Thoracic aorta (tissue), 2 donors: ENCODE data around the gene TMEM14B. TPM values are rescaled to one million over a fixed set of nuclear protein-coding genes. Genes with fewer than 3 reads are reported as not detected.
"Not testable (repeated sequence)": the region's sequence is repeated elsewhere in the genome, so short reads cannot be mapped to it uniquely, and the experiment has no call there.

Source experiments
- ATAC-seq: fragments of 150-250 bp; one replicate; pipeline ENCODE4 v1.8.0; 2017; ENCODE audit warnings: low read depth; ENCODE audit not compliant: insufficient number of reproducible peaks, low FRiP score
- DNase-seq: peaks from one replicate; pipeline ENCODE4 v3.0.0-alpha.2; 2020; ENCODE audit warnings: low spot score
- H3K27ac ChIP-seq, 2 donors: fragments of 200-600 bp; sonication (generic); 1 replicate in 1 of 2; 2 replicates in 1 of 2; pipeline ENCODE4 v1.5.1; 2016; ENCODE audit warnings: mild to moderate bottlenecking in 2 of 2, moderate library complexity in 2 of 2
- H3K27me3 ChIP-seq: fragments of 200-600 bp; sonication (generic); replicated peaks from 2 replicates; pipeline ENCODE4 v1.6.0; 2016; ENCODE audit warnings: mild to moderate bottlenecking; ENCODE audit not compliant: insufficient read depth
- H3K36me3 ChIP-seq: fragments of 200-600 bp; sonication (generic); one replicate; pipeline ENCODE4 v1.5.1; 2016
- H3K4me1 ChIP-seq, 2 donors: fragments of 200-600 bp; sonication (generic); 1 replicate in 1 of 2; 2 replicates in 1 of 2; pipeline versions ENCODE4 v1.5.1 to v1.6.0; 2016; ENCODE audit warnings: low read depth in 2 of 2, mild to moderate bottlenecking in 1 of 2; ENCODE audit not compliant: control insufficient read depth in 1 of 2
- H3K4me3 ChIP-seq: fragments of 200-600 bp; sonication (generic); 2 replicates; pipeline ENCODE4 v1.5.1; 2016; ENCODE audit warnings: mild to moderate bottlenecking
- H3K9me3 ChIP-seq: fragments of 200-600 bp; sonication (generic); 2 replicates; pipeline ENCODE4 v1.5.1; 2016
- CTCF ChIP-seq: fragments of 200-600 bp; sonication (generic); IDR thresholded peaks from one replicate; pipeline ENCODE4 v1.5.1; 2019; ENCODE audit warnings: antibody characterized with exemption
- total RNA-seq, 2 donors: library from RNA; depleted of rRNA; stranded (reverse); fragments of >200 nt; gene quantifications; one replicate each; pipeline versions ENCODE4 v1.1.0 to v1.2.3, GENCODE V29; 2016

TMEM14B gene
- 10 to 100 TPM; 63.4 to 80.7 TPM for total RNA-seq

GRCh38 chr6:10747251-10747972 lies at the start of gene TMEM14B:
TMEM14B (plus strand) TSS chr6:10747805; CDS start chr6:10749246, 1,441 bp downstream.
- H3K4me3 ChIP-seq: peak within 1 kb of the TSS; percentile 99
- no peaks in the 10 kb centered on the region for H3K9me3 ChIP-seq

GRCh38 chr6:10713962-10714361 lies 33.6 kb upstream of the TMEM14B start:
- Histone ChIP-seq H3K27ac (no peak overlapping the region), H3K4me3 (no peak overlapping the region), H3K4me1 (no peaks in the 10 kb centered on the region), H3K36me3 (peaks cover 6% of the 10 kb centered on the region), H3K9me3 (no peaks in the 10 kb centered on the region), H3K27me3 (no peaks in the 10 kb centered on the region)
- DNase-seq (no peak), ATAC-seq (no peak)
- no peak for TF ChIP-seq CTCF

More at GRCh38 chr6:10747251-10747972, at the start of gene TMEM14B:
- DNase-seq: peak; percentile 98
- H3K4me1 ChIP-seq: peaks cover 25 to 27% of the 10 kb centered on the region in 2 donors
- H3K27me3 ChIP-seq: no peaks in the 10 kb centered on the region
- peak; percentile 97 for ATAC-seq
- H3K27ac ChIP-seq: peak within 1 kb of the TSS; percentile 68 to 79
- TF ChIP-seq CTCF: no peak
- H3K36me3 ChIP-seq: no peaks in the 10 kb centered on the region

GRCh38 chr6:10719296-10719963 lies 28.2 kb upstream of the TMEM14B start:
- DNase-seq: no peak
- TF ChIP-seq CTCF: no peak

GRCh38 chr6:10719964-10720264 lies 27.7 kb upstream of the TMEM14B start:
- peaks cover 18 to 21% of the 10 kb centered on the region in 2 donors for H3K4me1 ChIP-seq
- peak overlapping the region; percentile 77 for H3K4me3 ChIP-seq
- no peaks in the 10 kb centered on the region for H3K9me3 ChIP-seq
- no peak for ATAC-seq
- no peak for DNase-seq
- no peak for TF ChIP-seq CTCF
- no peaks in the 10 kb centered on the region for H3K27me3 ChIP-seq
- peak overlapping the region; percentile 72 to 78 for H3K27ac ChIP-seq
- no peaks in the 10 kb centered on the region for H3K36me3 ChIP-seq

More at GRCh38 chr6:10719296-10719963, 28.2 kb upstream of the TMEM14B start:
- H3K4me3 ChIP-seq: peak overlapping the region; percentile 77
- H3K27me3 ChIP-seq: no peaks in the 10 kb centered on the region
- no peak for ATAC-seq
- peak overlapping the region; percentile 72 to 78 for H3K27ac ChIP-seq
- H3K9me3 ChIP-seq: no peaks in the 10 kb centered on the region
- H3K36me3 ChIP-seq: no peaks in the 10 kb centered on the region
- peaks cover 13 to 17% of the 10 kb centered on the region in 2 donors for H3K4me1 ChIP-seq

- no peaks in the 10 kb centered on the region for H3K36me3 ChIP-seq
- no peak for ATAC-seq
- peak overlapping the region; percentile 72 to 78 for H3K27ac ChIP-seq
- H3K4me3 ChIP-seq: peak overlapping the region; percentile 77
- TF ChIP-seq CTCF: no peak
- H3K9me3 ChIP-seq: no peaks in the 10 kb centered on the region
- peaks cover 19 to 26% of the 10 kb centered on the region in 2 donors for H3K4me1 ChIP-seq
- no peak for DNase-seq
- H3K27me3 ChIP-seq: no peaks in the 10 kb centered on the region
These were observed 27.2 kb upstream of the TMEM14B start for GRCh38 chr6:10720265-10720959.

GRCh38 chr6:10720960-10721849 lies 26.4 kb upstream of the TMEM14B start:
- H3K9me3 ChIP-seq, ATAC-seq, H3K36me3 ChIP-seq, H3K27me3 ChIP-seq, DNase-seq: not testable (repeated sequence)
- Histone ChIP-seq H3K27ac (peak overlapping the region; percentile 72 to 78), H3K4me3 (peak overlapping the region; percentile 77), H3K4me1 (peaks cover 19 to 33% of the 10 kb centered on the region in 2 donors)
